SKM-1 (cell line): Measurements from ENCODE around the gene SETX.

Experiments used
- DNase-seq: peaks from one replicate; lab custom pipeline; 2025; ENCODE audit not compliant: unreplicated experiment; lab: John Stamatoyannopoulos, UW

Gene SETX

GRCh38 chr9:132364068-132364467 lies 9.3 kb upstream of the SETX start:
- no peak for DNase-seq

- no peak for DNase-seq
Observed at GRCh38 chr9:132357764-132358163, 3.0 kb upstream of the SETX start.

- no peak for DNase-seq
Observed at GRCh38 chr9:132356324-132356924, 1.6 kb upstream of the SETX start.

- no peak for DNase-seq
Observed at GRCh38 chr9:132351404-132352045, 3.3 kb downstream of the SETX start.

- DNase-seq: no peak
Observed at GRCh38 chr9:132350861-132351315, 3.9 kb downstream of the SETX start.

- no peak for DNase-seq
Observed at GRCh38 chr9:132348676-132349075, 6.1 kb downstream of the SETX start.

GRCh38 chr9:132346177-132346576 lies 8.6 kb downstream of the SETX start:
- DNase-seq: no peak

- DNase-seq: no peak
Observed at GRCh38 chr9:132341177-132341840, 13.5 kb downstream of the SETX start.

- DNase-seq: no peak
Observed at GRCh38 chr9:132334364-132334763, 20.4 kb downstream of the SETX start.

- DNase-seq: no peak
Observed at GRCh38 chr9:132333556-132333955, 21.2 kb downstream of the SETX start.

- no peak for DNase-seq
Observed at GRCh38 chr9:132328580-132328979, 26.2 kb downstream of the SETX start.

GRCh38 chr9:132327537-132327936 lies 27.2 kb downstream of the SETX start:
- no peak for DNase-seq

GRCh38 chr9:132324425-132324824 lies 30.4 kb downstream of the SETX start:
- DNase-seq: no peak

GRCh38 chr9:132319421-132320110 lies 35.2 kb downstream of the SETX start:
- no peak for DNase-seq

GRCh38 chr9:132312873-132313272 lies 41.9 kb downstream of the SETX start:
- no peak for DNase-seq

- DNase-seq: no peak
Observed at GRCh38 chr9:132312426-132312825, 42.4 kb downstream of the SETX start.

GRCh38 chr9:132311978-132312377 lies 42.8 kb downstream of the SETX start:
- DNase-seq: no peak

GRCh38 chr9:132309056-132309455 lies 45.7 kb downstream of the SETX start:
- no peak for DNase-seq

- DNase-seq: no peak
Observed at GRCh38 chr9:132301521-132301920, 53.3 kb downstream of the SETX start.

GRCh38 chr9:132299221-132299620 lies 55.6 kb downstream of the SETX start:
- no peak for DNase-seq

GRCh38 chr9:132295181-132295580 lies 59.6 kb downstream of the SETX start:
- no peak for DNase-seq
